Caco-2 (cell line): ENCODE results near the gene COL15A1. TPM values are rescaled to one million over a fixed set of nuclear protein-coding genes. Genes with fewer than 3 reads are reported as not detected.

Experiments
- BruUV-seq: library from RNA; stranded (reverse); fragments of 400-500 nt; replicated peaks from 2 replicates; lab custom pipeline; 2021; lab: Mats Ljungman, UMichigan
- CTCF ChIA-PET: fragments of 300-600 bp; sonication (Branson Sonifier 250); formaldehyde crosslinking; loops from one replicate; lab custom pipeline; 2022; ENCODE audit warnings: antibody characterized with exemption; lab: Charles Lee
- POLR2A ChIA-PET: fragments of 300-600 bp; sonication (Branson Sonifier 250); formaldehyde crosslinking; loops from one replicate; lab custom pipeline; 2022; ENCODE audit warnings: antibody characterized with exemption; lab: Charles Lee
- DNase-seq, 2 experiments: peaks; one replicate each; pipeline versions ENCODE4 v3.0.0 to v3.0.0-alpha.2; 2020 to 2022
- H3K27me3 ChIP-seq: replicated peaks from 2 replicates; pipeline ENCODE4 v1.6.0; 2011; ENCODE audit warnings: low read length; ENCODE audit not compliant: control insufficient read depth, insufficient read depth
- H3K36me3 ChIP-seq: 2 replicates; pipeline ENCODE4 v1.5.1; 2011; ENCODE audit warnings: low read length; ENCODE audit not compliant: control insufficient read depth, insufficient read depth
- H3K4me1 ChIP-seq: fragments of 250-450 bp; sonication (Bioruptor Pico); 2 replicates; pipeline ENCODE4 v1.5.1; 2020; ENCODE audit warnings: mild to moderate bottlenecking
- H3K4me3 ChIP-seq: 2 replicates; pipeline ENCODE4 v1.5.1; 2011; ENCODE audit warnings: low read depth, mild to moderate bottlenecking, control low read depth, low read length
- H3K9me3 ChIP-seq: fragments of 250-450 bp; sonication (Bioruptor Pico); 2 replicates; pipeline ENCODE4 v1.5.1; 2020; ENCODE audit warnings: mild to moderate bottlenecking, moderate library complexity
- H3K27ac Mint-ChIP-seq: one replicate; pipeline ENCODE4 v1.8.0; 2022; ENCODE audit warnings: mixed read lengths; ENCODE audit not compliant: unreplicated experiment
- H3K27me3 Mint-ChIP-seq: one replicate; pipeline ENCODE4 v1.8.0; 2022; ENCODE audit warnings: mixed read lengths; ENCODE audit not compliant: insufficient read depth, unreplicated experiment
- H3K36me3 Mint-ChIP-seq: one replicate; pipeline ENCODE4 v1.8.0; 2022; ENCODE audit warnings: mild to moderate bottlenecking, mixed read lengths; ENCODE audit not compliant: insufficient read depth, unreplicated experiment
- H3K4me1 Mint-ChIP-seq: one replicate; pipeline ENCODE4 v1.8.0; 2022; ENCODE audit warnings: low read depth, mixed read lengths; ENCODE audit not compliant: unreplicated experiment
- H3K4me3 Mint-ChIP-seq: one replicate; pipeline ENCODE4 v1.8.0; 2022; ENCODE audit warnings: mild to moderate bottlenecking, moderate library complexity, mixed read lengths; ENCODE audit not compliant: unreplicated experiment
- H3K9me3 Mint-ChIP-seq: one replicate; pipeline ENCODE4 v1.8.0; 2022; ENCODE audit warnings: mixed read lengths; ENCODE audit not compliant: unreplicated experiment
- CTCF ChIP-seq, 2 experiments: fragments of 200-600 bp in 1 of 2; IDR thresholded peaks; 1 replicate in 1 of 2; 2 replicates in 1 of 2; pipeline versions ENCODE4 v1.5.1 to v1.8.0; 2011 to 2022; ENCODE audit warnings: antibody characterized with exemption in 1 of 2, control low read depth in 1 of 2, inconsistent platforms in 1 of 2, low read depth in 1 of 2, low read length in 1 of 2, mild to moderate bottlenecking in 1 of 2, moderate library complexity in 1 of 2; ENCODE audit not compliant: insufficient read depth in 1 of 2, severe bottlenecking in 1 of 2, unreplicated experiment in 1 of 2
- intact Hi-C: fragments of 100-400 bp; cut with micrococcal nuclease; formaldehyde crosslinking; loops from one replicate; pipeline ENCODE4 v1.10.0; 2022; ENCODE audit not compliant: unreplicated experiment
- total RNA-seq: library from RNA; stranded (reverse); gene quantifications from 2 replicates; pipeline ENCODE4 v1.2.3, GENCODE V29; 2022

The COL15A1 gene
- total RNA-seq, 1 experiment from 2014 or later = not detected

DNA sequence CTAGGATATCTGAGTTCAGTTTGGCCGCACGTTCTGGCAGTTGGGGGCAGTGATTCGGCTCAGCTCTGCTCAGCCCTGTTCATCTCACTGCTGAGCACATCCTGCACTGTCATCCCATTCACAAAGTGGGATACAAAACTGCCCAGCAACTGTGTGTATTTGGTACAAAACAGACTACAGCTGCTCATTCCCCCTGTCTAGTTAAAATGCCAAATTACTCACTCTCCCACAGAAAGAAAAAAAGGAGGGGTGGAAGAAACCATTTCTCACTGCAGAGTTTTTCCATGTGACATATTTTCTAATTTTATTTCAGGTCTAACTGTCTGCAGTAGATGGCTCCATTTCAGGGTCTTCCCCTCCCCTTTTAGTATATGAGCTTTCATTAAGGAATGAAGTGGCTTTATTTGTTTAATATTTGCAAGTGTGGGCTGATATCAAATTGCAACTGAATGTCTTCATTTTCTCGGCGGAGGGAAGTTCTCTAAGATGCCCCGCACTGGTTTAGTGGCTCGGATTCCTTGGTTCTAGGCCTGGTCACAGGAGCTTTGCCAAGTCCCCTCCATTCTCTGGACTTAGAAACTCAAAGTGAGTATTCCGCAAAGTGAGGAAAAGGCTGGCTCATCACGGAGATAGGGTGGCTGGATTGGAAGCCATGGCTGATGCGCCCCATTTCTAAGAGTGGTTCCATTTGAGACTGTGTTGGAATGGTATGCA, 14.7 kb downstream of the COL15A1 start:
- Mint-ChIP-seq H3K27me3 (peaks cover 8% of the 10 kb centered on the region), H3K27ac (no peak overlapping the region), H3K9me3 (peaks cover 12% of the 10 kb centered on the region), H3K4me1 (no peaks in the 10 kb centered on the region), H3K4me3 (no peak overlapping the region), H3K36me3 (no peaks in the 10 kb centered on the region)
- DNase-seq = no peak
- BruUV-seq = no TSS peak
- H3K27me3 ChIP-seq = no peaks in the 10 kb centered on the region; the same call in 1 of the 2 replicates
- H3K9me3 ChIP-seq = peaks cover 8% of the 10 kb centered on the region; the same call in 1 of the 2 replicates
- ChIA-PET POLR2A (no interaction called here), CTCF (interaction anchor here (0.5 to 0.6 kb wide), 2 partner anchors 82 to 146 kb away, joined by 3 to 5 read pairs; partner anchors contain the start of gene TGFBR1)
- no peak overlapping the region for H3K4me3 ChIP-seq
- intact Hi-C loops = no loop called here
- H3K36me3 ChIP-seq = no peaks in the 10 kb centered on the region
- TF ChIP-seq CTCF (IDR thresholded peaks at IDR 0.05; ENCODE audit: insufficient read depth in 1 of 2, low read depth in 1 of 2, low read length in 1 of 2, severe bottlenecking in 1 of 2, unreplicated experiment in 1 of 2) = no peak
- no peaks in the 10 kb centered on the region; the same call in 1 of the 2 replicates for H3K4me1 ChIP-seq

- H3K9me3 ChIP-seq = peaks cover 8% of the 10 kb centered on the region; the same call in 1 of the 2 replicates
- no peaks in the 10 kb centered on the region; the same call in 1 of the 2 replicates for H3K4me1 ChIP-seq
- no peaks in the 10 kb centered on the region for H3K36me3 ChIP-seq
- H3K9me3 Mint-ChIP-seq = peaks cover 12% of the 10 kb centered on the region
- no peak for DNase-seq
- no peaks in the 10 kb centered on the region for H3K4me1 Mint-ChIP-seq
- no TSS peak for BruUV-seq
- CTCF ChIA-PET = no interaction called here
- H3K4me3 ChIP-seq = no peak overlapping the region
- no peak overlapping the region for H3K27ac Mint-ChIP-seq
- POLR2A ChIA-PET = no interaction called here
- H3K36me3 Mint-ChIP-seq = no peaks in the 10 kb centered on the region
- H3K4me3 Mint-ChIP-seq = no peak overlapping the region
- no peaks in the 10 kb centered on the region; the same call in 1 of the 2 replicates for H3K27me3 ChIP-seq
- intact Hi-C loops = no loop called here
- TF ChIP-seq CTCF (IDR thresholded peaks at IDR 0.05; ENCODE audit: insufficient read depth in 1 of 2, low read depth in 1 of 2, low read length in 1 of 2, severe bottlenecking in 1 of 2, unreplicated experiment in 1 of 2) = no peak
- peaks cover 8% of the 10 kb centered on the region for H3K27me3 Mint-ChIP-seq
These were observed 16.7 kb downstream of the COL15A1 start for GRCh38 chr9:98960409-98960808.

DNA sequence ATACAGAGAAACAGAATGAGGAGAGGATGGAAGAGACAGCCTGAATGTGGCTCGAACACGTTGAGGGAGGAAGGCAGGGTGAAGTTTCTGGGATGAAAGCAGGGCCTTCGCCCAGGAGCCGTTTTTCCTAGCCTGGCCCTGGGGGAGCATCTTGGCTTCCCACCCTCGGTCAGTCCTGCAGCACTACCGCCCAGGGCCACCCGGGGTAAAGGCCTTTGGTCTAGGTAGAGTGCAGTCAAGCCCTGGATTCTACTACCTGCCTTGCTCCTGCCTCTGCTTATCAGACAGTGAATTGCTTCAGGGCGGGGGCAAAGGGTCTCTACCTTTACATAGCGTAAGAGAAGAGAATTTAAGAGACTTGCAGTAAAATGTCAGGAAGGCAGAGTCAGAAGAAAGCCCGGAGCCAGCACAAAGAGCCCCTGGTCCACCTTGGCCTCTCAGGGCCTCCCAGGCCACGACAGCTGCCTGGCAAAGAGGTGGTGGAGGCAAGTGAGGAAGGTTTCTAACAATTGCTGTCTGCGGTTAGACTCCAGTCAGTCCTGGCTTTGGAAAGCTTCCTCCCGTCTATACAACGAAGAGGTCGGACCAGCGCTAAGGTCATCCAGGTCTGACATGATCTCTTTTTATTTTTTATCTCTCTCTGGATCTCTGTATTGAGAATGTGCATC, 17.9 kb downstream of the COL15A1 start:
- Mint-ChIP-seq H3K27me3 (peaks cover 8% of the 10 kb centered on the region), H3K9me3 (peaks cover 12% of the 10 kb centered on the region), H3K4me3 (no peak overlapping the region), H3K27ac (no peak overlapping the region), H3K4me1 (no peaks in the 10 kb centered on the region), H3K36me3 (no peaks in the 10 kb centered on the region)
- intact Hi-C loops = no loop called here
- TF ChIP-seq CTCF (IDR thresholded peaks at IDR 0.05; ENCODE audit: insufficient read depth in 1 of 2, low read depth in 1 of 2, low read length in 1 of 2, severe bottlenecking in 1 of 2, unreplicated experiment in 1 of 2) = no peak
- BruUV-seq = no TSS peak
- H3K36me3 ChIP-seq = no peaks in the 10 kb centered on the region
- no peaks in the 10 kb centered on the region; the same call in 1 of the 2 replicates for H3K4me1 ChIP-seq
- ChIA-PET CTCF (no interaction called here), POLR2A (no interaction called here)
- no peak overlapping the region for H3K4me3 ChIP-seq
- peaks cover 8% of the 10 kb centered on the region; the same call in 1 of the 2 replicates for H3K9me3 ChIP-seq
- no peaks in the 10 kb centered on the region; the same call in 1 of the 2 replicates for H3K27me3 ChIP-seq
- no peak for DNase-seq
